Hindlimb muscle (tissue), 1 donor: Measurements from ENCODE around the gene SPATA45. TPM values are rescaled to one million over a fixed set of nuclear protein-coding genes. Genes with fewer than 3 reads are reported as not detected.
A peak's percentile ranks its signal among the peaks of the same experiment; 100 is the strongest.

Source experiments
- DNase-seq: peaks from one replicate; pipeline ENCODE4 v3.0.0-alpha.2; 2013
- polyA plus RNA-seq: library from polyadenylated mRNA; unstranded; fragments of 120-200 nt; gene quantifications from one replicate; pipeline ENCODE4 v1.2.1, GENCODE V29; 2013; ENCODE audit not compliant: insufficient read length

The SPATA45 gene
- polyA plus RNA-seq, 1 donor, result 0.40 TPM

GRCh38 chr1:212828395-212828794, 19.1 kb downstream of the SPATA45 start:
- DNase-seq, result no peak

- no peak for DNase-seq
Observed at GRCh38 chr1:212827831-212828278, 19.6 kb downstream of the SPATA45 start.

- no peak for DNase-seq
Observed at GRCh38 chr1:212827171-212827776, 20.2 kb downstream of the SPATA45 start.

- DNase-seq, result no peak
Observed at GRCh38 chr1:212825798-212826452, 21.5 kb downstream of the SPATA45 start.

GRCh38 chr1:212824201-212824600, 23.2 kb downstream of the SPATA45 start:
- no peak for DNase-seq

- DNase-seq, result no peak
Observed at GRCh38 chr1:212822956-212823355, 24.5 kb downstream of the SPATA45 start.

GRCh38 chr1:212820969-212821368, 26.5 kb downstream of the SPATA45 start:
- DNase-seq, result no peak

- no peak for DNase-seq
Observed at GRCh38 chr1:212819726-212820125, 27.7 kb downstream of the SPATA45 start.

- no peak for DNase-seq
Observed at GRCh38 chr1:212816567-212817278, 30.7 kb downstream of the SPATA45 start.

GRCh38 chr1:212814537-212815334, 32.7 kb downstream of the SPATA45 start:
- DNase-seq, result peak; percentile 21

- DNase-seq, result no peak
Observed at GRCh38 chr1:212805767-212806166, 41.7 kb downstream of the SPATA45 start.

- DNase-seq, result no peak
Observed at GRCh38 chr1:212797681-212798080, 49.8 kb downstream of the SPATA45 start.

GRCh38 chr1:212794561-212795014, 52.9 kb downstream of the SPATA45 start:
- no peak for DNase-seq

- DNase-seq, result no peak
Observed at GRCh38 chr1:212792396-212792908, 55.0 kb downstream of the SPATA45 start.

- peak; percentile 96 for DNase-seq
Observed at GRCh38 chr1:212791676-212792395, 55.6 kb downstream of the SPATA45 start, which contains the start of the genes NSL1 and TATDN3. TSS of gene NSL1 (minus strand) at chr1:212791777. CDS start at chr1:212791763, 14 bp downstream. TSS of gene TATDN3 (plus strand) at chr1:212791894. CDS start at chr1:212791922, 28 bp downstream.

- DNase-seq, result no peak
Observed at GRCh38 chr1:212791261-212791675, 56.2 kb downstream of the SPATA45 start.

GRCh38 chr1:212785871-212786270, 61.6 kb downstream of the SPATA45 start:
- no peak for DNase-seq

- no peak for DNase-seq
Observed at GRCh38 chr1:212783976-212784375, 63.5 kb downstream of the SPATA45 start.

- DNase-seq, result no peak
Observed at GRCh38 chr1:212782422-212783154, 64.9 kb downstream of the SPATA45 start.

GRCh38 chr1:212781225-212781624, 66.2 kb downstream of the SPATA45 start:
- no peak for DNase-seq

GRCh38 chr1:212780759-212781158, 66.7 kb downstream of the SPATA45 start:
- no peak for DNase-seq
